Stimulated activated CD4-positive, alpha-beta T cell treated with anti-CD3 and anti-CD28 coated beads, Interleukin-2, amount 100 ng/mL, for 24 hours (primary cell): ENCODE results near the gene KCNAB2.

Experiments
- DNase-seq, 2 donors: peaks; one replicate each; pipeline ENCODE4 v3.0.0-alpha.2; 2020

The KCNAB2 gene

DNA sequence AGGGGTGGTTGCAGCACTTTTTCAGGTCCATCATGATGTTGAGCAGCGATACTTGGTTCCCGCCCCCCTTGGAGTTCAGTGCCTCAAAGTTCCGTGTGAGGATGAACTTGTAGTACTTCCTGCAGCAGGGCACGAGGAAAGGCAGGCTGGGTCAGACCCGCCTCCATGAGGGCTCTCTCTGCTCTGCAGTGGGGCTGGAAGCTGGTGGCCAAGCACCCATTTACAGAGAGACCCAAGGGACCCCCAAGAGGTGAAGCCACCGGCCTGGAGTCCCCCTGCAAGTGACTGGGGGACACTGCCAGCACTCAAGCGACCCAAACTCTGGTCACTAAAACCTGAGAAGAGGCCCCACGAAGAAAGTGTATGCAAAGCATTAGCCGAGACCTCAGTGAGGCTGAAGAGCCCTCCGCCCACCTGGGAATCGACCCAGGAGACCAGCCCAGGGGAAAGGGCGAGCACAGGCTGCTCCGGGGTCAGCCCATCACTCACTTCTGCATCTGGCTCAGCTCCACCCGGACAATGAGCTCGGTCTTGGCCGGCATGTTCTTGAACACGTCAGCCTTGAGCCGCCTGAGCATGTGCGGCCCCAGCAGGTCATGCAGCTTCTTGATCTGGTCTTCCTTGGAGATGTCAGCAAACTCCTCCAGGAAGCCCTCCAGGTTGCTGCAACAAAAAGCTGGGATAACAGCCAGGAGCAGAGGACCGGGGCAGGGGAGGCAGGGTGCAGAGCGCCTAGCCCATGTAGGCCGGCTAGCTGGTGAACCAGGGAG lies 89.2 kb downstream of the KCNAB2 start:
- DNase-seq = no peak

DNA sequence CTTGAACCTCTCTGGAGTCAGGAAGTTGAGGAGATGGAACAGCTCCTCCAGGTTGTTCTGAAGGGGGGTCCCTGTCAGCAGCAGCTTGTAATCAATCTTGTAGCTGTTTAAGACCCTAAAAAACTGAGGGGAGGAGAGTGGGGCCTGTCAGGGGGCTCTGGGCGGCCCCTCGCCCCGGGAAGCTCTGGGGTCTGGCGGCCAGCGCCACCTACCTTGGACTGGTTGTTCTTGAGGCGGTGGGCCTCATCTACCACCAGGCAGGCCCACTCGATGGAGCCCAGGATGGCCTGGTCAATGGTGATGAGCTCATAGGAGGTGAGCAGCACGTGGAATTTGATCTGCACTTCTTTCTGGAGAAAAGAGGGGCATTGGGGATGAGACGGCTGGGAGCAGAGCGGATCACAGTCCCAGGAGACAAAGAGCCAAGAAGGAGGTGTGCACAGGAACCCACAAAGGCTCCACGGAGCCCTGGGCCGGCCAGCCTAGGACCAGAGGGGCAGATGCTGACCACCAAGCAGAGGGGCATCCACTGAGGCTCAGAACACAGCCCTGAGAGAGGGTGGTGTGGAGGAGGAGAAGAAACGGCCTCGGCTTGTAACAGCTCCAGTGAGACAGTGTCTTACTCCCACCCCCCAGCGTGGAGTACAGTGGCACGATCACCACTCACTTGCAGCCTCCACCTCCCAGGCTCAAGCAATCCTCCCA lies 91.0 kb downstream of the KCNAB2 start:
- no peak for DNase-seq

DNA sequence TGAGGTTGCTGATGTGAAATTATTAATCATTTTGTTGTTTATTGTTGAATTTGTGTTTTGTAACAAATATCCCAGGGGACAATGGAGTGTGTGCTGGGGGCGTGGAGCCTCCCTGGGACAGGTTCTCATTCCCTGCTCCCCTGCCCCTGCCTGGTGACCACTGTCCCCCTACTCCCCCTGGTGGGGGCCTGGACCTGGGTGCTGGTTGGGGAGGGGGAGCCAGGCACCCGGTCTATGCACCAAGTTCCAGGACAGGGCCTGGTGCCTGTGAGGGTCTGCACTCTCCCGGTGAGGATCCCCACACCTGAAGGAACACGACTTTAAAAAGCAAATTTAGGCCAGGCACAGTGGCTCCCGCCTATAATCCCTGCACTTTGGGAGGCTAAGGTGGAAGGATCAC lies 92.1 kb downstream of the KCNAB2 start:
- no peak for DNase-seq

DNA sequence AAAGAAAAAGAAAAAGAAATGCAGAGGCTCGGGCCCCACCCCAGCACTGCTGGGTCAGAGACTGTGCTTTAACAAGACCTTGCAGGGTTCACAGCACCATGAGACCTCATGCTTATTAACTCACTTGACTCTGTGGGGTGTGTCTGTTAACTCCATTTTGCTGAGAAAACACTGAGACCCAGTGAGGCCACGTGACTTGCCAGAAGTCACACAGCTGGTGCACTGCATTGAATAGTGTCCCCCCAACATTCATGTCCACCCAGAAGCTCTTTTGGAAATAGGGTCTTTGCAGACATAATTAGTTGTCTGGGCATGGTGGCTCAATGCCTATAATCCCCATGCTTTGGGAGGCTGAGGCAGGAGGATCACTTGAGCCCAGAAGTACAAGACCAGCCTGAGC lies 94.7 kb downstream of the KCNAB2 start:
- no peak for DNase-seq

DNA sequence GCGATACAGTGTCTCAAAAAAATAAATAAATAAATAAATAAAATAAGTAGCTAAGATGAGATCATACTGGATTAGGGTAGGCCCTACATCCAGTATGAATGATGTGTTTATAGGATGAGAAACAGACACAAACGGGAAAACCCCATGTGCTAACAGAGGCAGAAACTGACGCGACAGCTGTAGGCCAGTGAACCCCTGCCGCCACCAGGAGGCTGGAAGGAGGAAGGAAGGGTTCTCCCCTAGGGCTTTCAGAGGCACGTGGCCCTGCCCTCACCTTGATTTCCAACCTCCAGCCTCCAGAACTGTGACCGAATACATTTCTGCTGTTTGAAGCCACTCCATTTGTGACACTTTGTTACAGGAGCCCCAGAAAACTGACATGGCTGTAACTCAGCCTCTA lies 95.9 kb downstream of the KCNAB2 start:
- peak in 1 of 2 donors; percentile 42 for DNase-seq

DNA sequence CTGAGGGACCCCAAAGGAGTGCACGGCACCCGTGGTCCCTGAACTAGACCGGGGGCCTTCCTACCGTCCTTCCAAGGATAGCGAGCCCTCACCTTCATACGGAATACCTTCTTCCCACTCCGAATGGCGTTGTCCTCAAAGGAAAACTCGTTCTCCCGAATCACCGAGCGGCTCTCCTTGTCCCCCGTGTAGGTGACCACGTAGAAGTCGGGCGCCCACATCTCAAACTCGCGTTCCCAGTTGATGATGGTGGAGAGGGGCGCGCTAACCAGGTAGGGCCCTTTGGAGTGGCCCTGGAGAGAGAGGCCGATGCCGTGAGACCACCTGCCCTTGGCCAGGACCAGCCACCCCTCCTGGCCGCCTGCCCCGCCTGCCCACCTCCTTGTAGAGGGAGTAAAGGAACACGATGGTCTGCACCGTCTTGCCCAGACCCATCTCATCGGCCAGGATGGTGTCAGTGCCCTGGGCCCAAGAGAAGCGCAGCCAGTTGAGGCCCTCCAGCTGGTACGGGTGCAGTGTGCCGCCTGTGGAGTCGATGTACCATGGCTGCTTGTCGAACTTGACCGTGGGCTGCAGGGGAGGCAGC lies 96.4 kb downstream of the KCNAB2 start:
- no peak for DNase-seq

DNA sequence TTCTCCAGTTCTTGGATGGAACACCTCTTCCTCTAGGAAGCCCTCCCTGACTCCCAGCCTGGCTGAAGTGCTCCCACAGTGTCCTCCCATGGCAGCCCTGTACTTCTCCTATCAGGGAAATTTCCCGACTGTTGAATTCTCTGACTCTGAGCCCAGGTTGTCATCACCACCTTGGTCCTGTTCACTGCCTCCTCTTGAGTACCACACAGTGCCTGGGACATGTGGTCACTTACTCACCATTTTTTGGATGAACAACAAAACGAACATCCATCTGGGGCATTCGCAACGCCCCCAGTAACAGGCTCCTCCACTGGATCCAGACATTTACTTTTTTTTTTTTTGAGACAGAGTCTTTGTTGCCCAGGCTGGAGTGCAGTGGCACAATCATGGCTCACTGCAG lies 97.0 kb downstream of the KCNAB2 start:
- DNase-seq = no peak

DNA sequence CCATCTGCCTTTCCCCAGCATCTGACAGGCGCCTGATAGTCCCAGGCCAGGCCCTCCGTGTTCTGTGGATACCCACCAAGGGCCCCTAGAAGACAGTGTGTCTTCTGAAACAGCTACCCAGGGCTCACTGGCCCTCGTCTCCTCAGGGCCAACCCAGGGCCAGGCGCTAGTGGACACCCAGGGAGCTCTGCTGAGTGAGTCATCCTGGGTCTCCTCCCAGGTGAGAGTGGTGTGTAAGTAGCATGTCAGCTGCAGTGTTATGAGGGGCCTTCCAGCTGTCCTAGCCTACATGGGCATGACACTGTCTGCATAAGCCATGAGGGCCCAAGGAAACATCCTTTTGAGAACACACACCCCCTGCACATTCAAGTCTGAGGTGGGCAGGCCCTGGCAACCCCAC lies 97.7 kb downstream of the KCNAB2 start:
- DNase-seq = no peak

DNA sequence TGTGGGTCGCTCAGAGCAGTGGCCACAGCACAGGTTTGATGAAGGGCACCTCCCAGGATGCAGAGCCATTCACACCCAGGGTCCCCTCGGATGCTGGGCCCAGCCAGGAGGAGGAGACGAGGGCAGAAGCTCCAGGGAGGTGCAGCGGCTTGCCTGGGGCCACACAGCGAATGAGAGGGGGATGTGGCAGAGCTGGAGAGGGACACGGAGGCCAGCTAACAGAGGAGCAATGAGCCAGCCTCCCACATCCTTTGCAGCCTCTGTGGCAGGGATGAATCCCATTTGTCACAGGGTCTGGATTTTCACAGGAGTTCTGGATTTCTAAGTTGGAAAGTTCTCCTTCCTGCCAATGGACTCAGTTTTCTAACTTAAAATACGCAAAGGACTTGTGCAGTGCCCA lies 98.5 kb downstream of the KCNAB2 start:
- no peak for DNase-seq

DNA sequence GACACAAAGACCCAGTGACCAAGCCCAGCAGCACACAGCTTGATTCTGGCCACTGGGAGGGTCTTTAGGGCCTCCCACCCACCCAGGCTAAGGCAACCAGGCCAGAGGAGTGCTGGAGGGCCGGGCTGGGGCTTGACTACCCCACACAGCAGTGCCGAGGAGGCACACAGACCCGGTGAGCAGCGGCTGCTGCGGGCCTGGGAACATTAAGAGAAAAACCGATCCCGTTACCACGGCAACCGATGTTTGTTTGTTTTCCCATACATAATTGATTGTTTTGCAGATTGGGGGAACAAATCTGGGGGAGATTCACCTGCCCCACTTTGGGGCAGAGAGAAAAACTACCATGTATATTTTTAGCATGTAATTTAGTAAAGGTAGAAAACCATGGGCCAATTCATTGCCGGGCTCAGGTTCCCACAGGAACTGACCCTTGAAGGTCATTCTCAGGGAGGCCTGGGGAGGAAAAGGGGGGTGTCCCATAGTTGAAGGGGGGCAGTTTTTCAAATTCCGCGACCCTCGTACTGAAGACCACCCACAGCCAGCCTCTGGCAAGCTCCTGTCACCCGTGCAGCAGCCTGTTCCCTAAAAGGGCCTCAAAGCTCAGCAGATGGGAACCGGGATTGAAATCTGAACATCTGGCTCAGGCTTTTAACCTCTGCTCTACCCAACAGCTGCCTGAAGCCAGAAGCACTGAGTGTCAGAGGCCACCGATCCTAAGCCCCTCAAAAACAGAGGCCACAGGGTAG lies 99.1 kb downstream of the KCNAB2 start:
- no peak for DNase-seq

DNA sequence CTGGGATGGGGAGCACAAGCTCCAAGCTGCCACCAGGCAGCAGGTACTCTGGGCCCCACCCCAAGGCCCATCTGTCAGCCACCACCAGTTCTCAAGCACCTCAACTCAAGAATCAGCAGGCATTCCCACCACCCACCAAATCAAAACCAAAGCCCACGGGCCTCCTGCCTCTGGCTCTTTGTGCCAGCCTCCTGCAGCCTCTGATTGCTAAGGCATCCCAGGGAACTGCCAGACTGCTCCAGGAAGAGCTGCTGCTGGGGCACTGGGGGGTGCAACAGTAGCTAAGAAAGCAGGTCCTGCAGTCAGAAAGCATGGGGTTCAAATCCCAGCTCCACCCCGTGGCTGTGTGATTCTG lies 99.7 kb downstream of the KCNAB2 start:
- no peak for DNase-seq

DNA sequence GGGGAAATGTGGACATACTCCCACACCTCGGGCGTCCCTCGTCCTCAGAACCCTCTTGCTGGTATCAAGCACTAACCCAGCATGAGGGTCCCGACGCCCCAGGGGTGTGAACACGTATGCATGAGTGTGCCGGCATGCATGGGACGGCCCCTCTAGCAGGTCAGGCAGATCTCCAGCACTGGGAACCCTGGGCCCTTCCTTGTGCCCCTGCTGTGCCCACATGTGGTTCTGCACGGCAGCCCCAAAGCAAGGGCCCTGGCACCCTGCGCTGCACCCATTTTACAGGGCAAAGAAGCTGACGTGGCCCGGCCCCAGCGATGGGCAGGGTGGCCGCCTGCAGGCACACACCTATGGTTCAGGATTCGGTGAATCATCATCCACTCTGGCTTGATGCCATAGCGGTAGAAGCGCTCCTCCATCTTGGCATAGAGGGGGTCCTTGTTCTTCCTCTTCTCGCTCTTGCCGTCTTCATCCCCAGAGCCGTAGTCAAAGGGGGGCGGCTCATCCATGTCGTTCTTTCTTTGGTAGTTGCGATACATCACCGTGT lies 100.2 kb downstream of the KCNAB2 start:
- no peak for DNase-seq

DNA sequence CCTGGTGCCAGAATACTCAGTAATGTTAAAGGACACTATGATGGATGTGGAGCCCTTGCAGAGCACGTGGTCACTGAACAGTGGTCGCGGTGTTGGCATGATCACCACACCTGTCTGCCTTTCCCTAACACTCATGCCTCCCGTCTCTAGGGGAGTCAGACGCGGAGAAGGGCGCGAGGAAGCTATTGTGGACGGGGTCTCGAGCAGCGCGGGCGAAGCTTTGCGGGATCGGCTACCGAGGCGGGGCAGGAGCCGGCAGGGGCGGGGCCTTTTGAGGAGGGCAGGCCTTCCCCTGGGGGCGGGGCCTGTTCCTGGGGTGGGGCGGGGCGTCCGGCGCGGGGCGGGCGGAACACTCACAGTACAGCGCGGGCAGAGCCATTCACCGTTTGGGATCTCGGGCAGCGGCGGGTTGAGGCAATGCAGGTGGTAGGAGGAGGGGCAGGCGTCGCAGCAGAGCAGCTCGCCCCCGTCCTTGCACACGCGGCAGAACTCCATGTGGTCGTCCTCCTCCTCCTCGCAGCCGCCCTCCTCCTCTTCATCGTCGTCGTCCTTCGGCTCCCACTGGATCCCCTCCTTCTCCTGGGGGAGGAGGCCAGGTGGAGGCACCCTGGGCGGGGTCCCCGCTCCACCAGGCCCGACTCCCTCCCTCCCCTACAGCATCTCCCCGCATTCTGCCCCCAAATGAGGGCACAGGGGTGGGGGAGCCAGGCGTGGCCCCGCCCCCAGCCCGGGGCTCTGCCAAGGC lies 103.0 kb downstream of the KCNAB2 start:
- DNase-seq = peak; percentile 73 to 83

DNA sequence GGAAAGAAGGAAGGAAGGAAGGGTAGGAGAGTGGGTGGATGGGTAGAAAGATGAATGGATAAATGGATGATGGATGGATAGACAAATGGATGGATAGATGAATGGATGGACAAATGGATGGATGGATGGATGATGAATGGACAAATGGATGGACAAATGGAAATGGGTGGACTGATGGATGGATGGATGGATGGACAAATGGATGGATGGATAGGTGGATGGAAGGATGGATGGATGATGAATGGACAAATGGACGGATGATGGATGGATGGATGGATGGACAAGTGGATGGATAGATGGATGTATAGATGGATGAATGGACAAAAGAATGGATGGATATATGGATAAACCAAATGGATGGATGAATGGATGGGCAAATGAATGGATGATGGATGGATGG lies 103.9 kb downstream of the KCNAB2 start:
- no peak for DNase-seq

DNA sequence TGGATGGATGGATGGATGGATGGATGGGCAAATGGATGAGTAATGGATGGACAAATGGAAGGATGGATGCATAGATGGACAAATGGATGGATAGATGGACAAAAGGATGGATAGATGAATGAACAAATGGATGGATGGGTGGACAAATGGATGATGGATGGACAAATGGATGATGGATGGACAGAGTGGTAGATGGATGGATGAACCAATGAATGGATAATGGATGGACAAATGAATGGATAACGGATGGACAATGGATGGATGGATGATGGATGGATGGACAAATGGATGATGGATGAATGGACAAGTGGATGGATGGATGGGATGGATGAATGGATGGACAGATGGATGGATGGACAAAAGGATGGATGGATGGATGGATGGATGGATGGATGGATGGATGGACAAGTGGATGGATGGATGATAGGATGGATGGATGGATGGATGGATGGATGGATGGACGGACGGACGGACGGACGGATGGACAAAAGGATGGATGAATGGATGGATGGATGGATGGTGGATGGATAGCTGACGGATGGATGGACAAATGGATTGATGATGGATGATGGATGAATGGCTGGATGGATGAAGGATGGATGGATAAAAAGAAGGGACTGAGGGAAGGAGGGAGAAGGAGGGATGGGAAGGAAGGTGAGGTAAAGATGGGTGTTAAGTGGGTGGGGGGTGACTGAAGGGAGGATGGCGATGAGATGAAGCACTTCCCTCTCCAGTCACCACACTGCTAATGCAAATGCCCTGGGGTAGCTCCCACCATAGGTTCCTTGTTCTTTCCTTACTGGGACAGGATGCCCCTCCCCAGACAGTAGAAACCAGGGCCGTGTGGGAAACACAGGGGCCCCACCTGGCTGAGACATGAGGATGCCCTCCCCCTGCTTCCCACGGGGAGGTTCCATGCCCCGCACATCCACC lies 104.6 kb downstream of the KCNAB2 start:
- DNase-seq = no peak
